GM21515 (cell line): ENCODE data around the gene UBE2J2.

Experiments used
- ATAC-seq: cut with Tn5 transposase; IDR thresholded peaks from one replicate; pipeline ENCODE4 v1.9.1; 2021; ENCODE audit not compliant: unreplicated experiment

The UBE2J2 gene

GRCh38 chr1:1296070-1297061 is 22.7 kb upstream of the UBE2J2 start:
- no peak for ATAC-seq

- no peak for ATAC-seq
Observed at GRCh38 chr1:1295154-1295923, 21.7 kb upstream of the UBE2J2 start.

DNA sequence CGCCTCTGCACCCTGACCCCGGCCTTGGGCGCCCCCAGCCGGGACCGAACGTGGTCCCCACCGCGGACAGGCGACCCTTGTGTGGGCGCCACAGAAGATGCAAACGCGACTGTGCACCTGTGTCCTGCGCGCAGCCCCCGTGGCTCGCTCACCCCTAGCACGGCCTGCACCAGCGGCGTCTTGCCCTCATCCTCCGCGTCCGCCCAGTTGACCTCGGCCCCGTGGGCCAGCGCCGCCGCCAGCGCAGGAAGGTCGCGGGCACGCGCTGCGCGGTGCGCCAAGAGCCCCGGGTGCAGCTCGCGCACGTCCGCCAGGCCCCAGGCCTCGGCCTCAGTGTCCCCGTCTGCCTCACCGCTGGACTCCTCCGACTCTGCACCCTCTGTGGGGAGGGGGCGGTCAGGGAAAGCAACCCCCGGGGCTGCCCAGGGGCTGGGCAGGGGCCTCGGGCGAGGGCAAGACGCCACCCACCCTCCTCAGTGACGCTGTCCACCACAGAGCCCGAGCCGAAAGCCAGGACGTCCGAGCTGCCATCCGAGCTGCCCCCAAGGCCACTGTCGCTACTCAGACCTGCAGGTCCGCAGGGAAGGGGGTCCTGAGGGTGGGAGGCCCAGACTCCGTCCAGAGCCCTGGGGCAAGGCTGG is 20.7 kb upstream of the UBE2J2 start:
- no peak for ATAC-seq

GRCh38 chr1:1293263-1294249 is 19.9 kb upstream of the UBE2J2 start:
- ATAC-seq = no peak

GRCh38 chr1:1292851-1293250 is 19.2 kb upstream of the UBE2J2 start:
- ATAC-seq = no peak

- no peak for ATAC-seq
Observed at GRCh38 chr1:1292442-1292779, 18.8 kb upstream of the UBE2J2 start.

DNA sequence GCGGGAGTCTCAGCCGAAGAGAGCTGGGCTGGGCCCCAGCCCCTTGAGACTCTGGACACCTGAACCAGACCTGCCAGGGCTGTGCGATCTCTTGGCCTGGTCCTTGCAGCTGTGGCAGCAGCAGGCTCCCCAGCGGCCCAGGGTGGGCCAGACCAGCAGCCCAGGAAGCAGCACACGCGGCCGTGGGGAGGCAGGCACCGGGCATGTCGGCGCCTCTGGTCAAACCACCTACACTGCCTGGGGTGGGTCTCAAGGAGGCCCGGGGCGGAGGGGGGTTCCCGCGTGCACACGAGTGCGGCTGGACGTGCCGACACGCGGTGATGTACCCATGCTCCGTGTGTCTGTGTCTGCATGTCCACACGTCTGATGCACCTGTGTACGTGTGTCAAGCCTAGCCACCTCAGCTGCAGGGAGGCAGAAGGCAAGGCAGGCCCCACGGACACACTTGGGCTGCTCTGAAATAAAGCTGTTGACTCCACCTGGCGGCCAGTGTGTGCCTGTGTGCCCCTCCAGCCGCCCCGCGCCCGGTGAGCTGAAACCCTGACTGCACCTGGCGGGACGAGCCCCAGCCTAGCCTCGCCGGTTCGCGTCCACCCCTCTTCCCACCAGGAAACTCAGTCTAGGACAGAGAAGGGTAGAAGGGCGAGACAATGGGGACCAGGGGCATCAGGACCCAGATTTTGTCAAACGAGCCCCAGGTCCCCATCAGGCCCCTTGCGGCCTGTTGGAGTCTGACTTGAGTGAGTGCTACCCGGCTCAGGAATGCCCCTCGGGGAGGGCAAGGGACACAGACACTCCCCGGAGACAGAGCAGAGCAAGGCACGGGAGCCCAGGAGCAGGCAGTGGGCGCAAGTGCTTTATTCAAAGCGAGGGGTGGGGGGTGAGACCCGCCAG is 18.1 kb upstream of the UBE2J2 start:
- ATAC-seq = no peak

GRCh38 chr1:1291023-1291528 is 17.4 kb upstream of the UBE2J2 start:
- ATAC-seq = no peak

DNA sequence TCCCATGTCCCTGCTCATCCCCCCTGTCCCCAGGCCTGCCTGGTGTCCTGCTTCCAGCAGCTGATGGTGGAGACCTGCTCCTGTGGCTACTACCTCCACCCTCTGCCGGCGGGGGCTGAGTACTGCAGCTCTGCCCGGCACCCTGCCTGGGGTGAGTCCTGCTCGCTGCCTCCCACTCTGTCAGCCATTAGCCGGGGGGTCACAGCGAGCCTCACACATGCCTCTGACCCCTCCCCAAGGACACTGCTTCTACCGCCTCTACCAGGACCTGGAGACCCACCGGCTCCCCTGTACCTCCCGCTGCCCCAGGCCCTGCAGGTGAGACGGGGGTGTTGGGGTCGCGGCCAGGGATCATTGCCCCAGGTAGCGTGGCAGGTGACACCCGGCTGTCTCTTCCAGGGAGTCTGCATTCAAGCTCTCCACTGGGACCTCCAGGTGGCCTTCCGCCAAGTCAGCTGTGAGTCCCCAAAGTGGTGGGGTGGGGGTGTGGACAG is 16.6 kb upstream of the UBE2J2 start:
- no peak for ATAC-seq

- ATAC-seq = no peak
Observed at GRCh38 chr1:1287288-1288110, 13.8 kb upstream of the UBE2J2 start.

DNA sequence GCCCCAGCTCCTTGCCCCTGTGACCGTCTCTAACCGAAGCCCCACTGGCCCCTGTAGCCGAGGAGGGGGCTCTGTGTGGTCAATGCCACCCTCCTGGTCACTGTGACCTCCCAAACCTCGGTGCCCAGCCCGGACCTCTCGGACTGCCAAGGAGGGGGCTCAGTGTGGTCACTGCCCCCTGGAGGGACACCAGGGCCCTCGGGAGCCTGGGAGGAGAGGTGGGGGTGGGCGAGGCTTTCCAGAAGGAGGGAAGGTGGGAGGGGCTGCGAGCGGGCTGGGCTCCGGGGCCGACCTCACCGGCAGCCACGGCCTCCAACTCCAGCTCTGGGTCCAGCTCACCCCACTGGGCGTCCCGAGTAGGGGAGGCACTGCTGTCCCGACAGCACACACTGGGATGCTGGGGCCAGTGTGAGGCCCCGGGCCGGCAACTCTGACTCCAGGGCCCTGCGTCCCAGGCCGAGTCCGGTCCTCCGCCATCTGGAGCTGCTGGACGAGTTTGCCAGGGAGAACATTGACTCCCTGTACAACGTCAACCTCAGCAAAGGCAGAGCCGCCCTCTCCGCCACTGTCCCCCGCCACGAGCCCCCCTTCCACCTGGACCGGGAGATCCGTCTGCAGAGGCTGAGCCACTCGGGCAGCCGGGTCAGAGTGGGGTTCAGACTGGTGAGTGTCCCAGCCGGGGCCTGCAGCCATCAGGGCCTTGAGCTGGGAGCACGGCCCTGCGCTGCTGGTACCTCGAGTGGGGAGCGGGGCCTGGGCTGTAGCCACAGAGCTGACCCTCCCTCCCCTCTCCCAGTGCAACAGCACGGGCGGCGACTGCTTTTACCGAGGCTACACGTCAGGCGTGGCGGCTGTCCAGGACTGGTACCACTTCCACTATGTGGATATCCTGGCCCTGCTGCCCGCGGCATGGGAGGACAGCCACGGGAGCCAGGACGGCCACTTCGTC is 12.9 kb upstream of the UBE2J2 start:
- ATAC-seq = no peak

- ATAC-seq = no peak
Observed at GRCh38 chr1:1285611-1286311, 12.1 kb upstream of the UBE2J2 start.

GRCh38 chr1:1285102-1285571 is 11.5 kb upstream of the UBE2J2 start:
- ATAC-seq = no peak

GRCh38 chr1:1284221-1285101 is 10.8 kb upstream of the UBE2J2 start:
- no peak for ATAC-seq

- no peak for ATAC-seq
Observed at GRCh38 chr1:1283821-1284220, 10.2 kb upstream of the UBE2J2 start.
